Activated T-cell treated with anti-CD3 and anti-CD28 coated beads, Interleukin-2, amount 50 U/mL, for 4 hours (primary cell): ENCODE data around the gene SLC17A4. TPM values are rescaled to one million over a fixed set of nuclear protein-coding genes. Genes with fewer than 3 reads are reported as not detected.

Experiments used
- ATAC-seq, 2 donors: fragments of 200-7000 bp; cut with Tn5 transposase; one replicate each; pipeline ENCODE4 v1.10.0; 2021
- DNase-seq: peaks from one replicate; pipeline ENCODE4 v3.0.0-alpha.2; 2020
- H3K27me3 Mint-ChIP-seq: one replicate; pipeline ENCODE4 v1.8.0; 2021; ENCODE audit warnings: low read depth, mixed read lengths
- H3K36me3 Mint-ChIP-seq: one replicate; pipeline ENCODE4 v1.8.0; 2022; ENCODE audit warnings: mixed read lengths; ENCODE audit not compliant: insufficient read depth
- H3K4me1 Mint-ChIP-seq: one replicate; pipeline ENCODE4 v1.8.0; 2021; ENCODE audit warnings: low read depth, mixed read lengths
- H3K4me3 Mint-ChIP-seq: one replicate; pipeline ENCODE4 v1.8.0; 2021; ENCODE audit warnings: mild to moderate bottlenecking, moderate library complexity, mixed read lengths
- H3K9me3 Mint-ChIP-seq: one replicate; pipeline ENCODE4 v1.8.0; 2021; ENCODE audit warnings: mixed read lengths
- total RNA-seq, 3 donors: library from RNA; stranded (reverse); gene quantifications; one replicate each; pipeline ENCODE4 v1.2.1, GENCODE V29; 2021

The SLC17A4 gene, protein sequence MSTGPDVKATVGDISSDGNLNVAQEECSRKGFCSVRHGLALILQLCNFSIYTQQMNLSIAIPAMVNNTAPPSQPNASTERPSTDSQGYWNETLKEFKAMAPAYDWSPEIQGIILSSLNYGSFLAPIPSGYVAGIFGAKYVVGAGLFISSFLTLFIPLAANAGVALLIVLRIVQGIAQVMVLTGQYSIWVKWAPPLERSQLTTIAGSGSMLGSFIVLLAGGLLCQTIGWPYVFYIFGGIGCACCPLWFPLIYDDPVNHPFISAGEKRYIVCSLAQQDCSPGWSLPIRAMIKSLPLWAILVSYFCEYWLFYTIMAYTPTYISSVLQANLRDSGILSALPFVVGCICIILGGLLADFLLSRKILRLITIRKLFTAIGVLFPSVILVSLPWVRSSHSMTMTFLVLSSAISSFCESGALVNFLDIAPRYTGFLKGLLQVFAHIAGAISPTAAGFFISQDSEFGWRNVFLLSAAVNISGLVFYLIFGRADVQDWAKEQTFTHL
- not detected for total RNA-seq

DNA sequence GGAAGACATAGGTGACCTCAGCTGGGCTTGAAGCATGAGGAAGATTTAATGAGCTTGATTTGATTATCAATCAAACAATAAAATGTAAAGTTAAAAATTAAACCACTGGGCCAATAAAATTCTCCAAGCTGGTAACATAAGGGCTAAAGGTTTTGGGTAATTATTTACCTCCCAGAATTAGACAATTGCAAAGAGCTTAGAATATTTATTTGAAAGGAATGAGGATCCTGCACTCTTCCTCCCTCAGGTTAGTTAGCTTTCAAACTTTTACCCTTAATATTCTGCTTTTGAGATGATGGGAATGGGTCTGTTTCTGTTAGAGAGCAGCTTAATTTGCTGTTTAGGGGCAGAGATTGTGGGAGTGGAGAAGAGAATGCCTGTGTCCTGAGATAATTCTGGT is at the start of gene SLC17A4:
Gene SLC17A4 (plus strand): TSS at position 208 of the 400 bp plus-strand sequence. CDS start 7,221 bp downstream, outside the sequence.
- no peak for DNase-seq
- no peak within 1 kb of the TSS for H3K4me3 Mint-ChIP-seq
- no peaks in the 10 kb centered on the region for H3K4me1 Mint-ChIP-seq
- no peaks in the 10 kb centered on the region for H3K36me3 Mint-ChIP-seq
- no peak for ATAC-seq
- H3K27me3 Mint-ChIP-seq = no peaks in the 10 kb centered on the region
- no peaks in the 10 kb centered on the region for H3K9me3 Mint-ChIP-seq

DNA sequence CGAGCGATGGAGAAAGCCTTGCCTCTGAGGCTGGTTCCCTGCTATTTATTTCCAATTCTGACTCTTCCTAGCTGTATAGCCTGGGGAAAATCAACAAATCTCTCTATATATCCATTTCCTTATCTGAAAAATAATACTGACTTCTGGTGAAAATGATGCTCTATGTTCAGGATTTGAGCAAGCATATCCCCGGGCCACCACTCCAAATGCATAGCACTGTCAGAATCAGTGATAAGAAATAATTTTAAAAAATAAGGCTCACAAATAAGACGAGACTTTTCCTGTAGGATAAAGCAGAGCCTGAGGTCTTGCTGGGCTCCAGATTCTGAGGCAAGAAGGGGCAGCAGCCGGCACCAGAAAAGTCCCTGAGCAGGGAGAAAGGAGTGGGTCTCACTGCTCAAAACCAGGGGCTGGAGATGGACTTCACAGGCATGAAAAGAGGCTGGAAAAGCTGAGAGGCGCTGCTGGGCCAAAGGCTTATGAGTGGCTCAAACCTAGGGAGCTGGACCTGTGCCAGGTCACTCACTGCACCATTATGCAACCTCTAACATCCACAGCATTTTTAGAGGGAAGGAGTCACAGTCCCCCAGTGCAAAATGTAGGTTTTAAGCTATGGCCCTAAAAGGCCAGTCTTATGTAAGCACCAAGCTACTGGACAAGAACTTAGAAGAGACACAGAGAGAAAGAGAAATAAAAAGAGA is 48.1 kb upstream of the SLC17A4 start:
- no peak for DNase-seq
- Mint-ChIP-seq H3K27me3 (peaks cover 8% of the 10 kb centered on the region), H3K36me3 (no peaks in the 10 kb centered on the region), H3K9me3 (no peaks in the 10 kb centered on the region), H3K4me1 (no peaks in the 10 kb centered on the region), H3K4me3 (no peak overlapping the region)
- no peak for ATAC-seq

DNA sequence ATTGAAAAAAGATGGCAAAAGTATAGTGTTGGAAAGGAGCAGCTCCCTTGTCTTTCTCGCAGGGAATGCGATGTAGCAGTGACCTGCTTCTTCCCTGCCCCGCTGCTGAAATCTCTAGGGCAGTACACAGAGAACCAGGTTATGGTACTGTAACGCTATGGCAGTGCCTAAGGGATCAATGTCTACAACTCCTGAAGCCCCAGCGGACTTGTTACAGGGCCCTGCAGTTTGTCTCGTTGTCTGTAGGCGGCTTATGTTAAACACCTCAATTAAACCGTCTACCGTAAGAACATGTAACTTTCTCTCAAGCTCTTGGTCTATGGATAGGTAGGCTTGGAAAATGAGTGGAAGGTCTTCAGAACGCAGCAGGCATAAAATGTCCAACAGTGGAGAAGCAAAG is 44.8 kb upstream of the SLC17A4 start:
- no peak for ATAC-seq
- no peak overlapping the region for H3K4me3 Mint-ChIP-seq
- H3K36me3 Mint-ChIP-seq = no peaks in the 10 kb centered on the region
- no peaks in the 10 kb centered on the region for H3K9me3 Mint-ChIP-seq
- peaks cover 8% of the 10 kb centered on the region for H3K27me3 Mint-ChIP-seq
- no peaks in the 10 kb centered on the region for H3K4me1 Mint-ChIP-seq
- DNase-seq = no peak

DNA sequence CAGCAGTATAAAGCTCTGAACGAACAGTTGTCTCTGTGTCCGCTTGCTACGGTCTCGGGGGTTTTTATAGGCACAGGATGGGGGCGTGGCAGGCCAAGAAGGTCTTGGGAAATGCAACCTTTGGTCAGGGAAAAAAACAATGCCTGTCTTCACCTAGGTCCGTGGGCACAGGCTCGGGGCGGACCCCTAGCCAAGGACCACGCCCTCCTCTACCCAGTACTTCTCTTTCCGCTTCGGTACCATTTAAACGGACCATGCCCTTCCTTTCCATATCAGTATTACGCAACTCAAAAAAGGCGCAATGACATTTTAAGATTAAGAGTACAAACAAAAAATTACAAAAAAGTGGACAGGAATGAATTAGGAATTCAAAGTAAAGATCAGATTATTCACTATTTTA is 44.3 kb upstream of the SLC17A4 start:
- H3K4me3 Mint-ChIP-seq = no peak overlapping the region
- no peaks in the 10 kb centered on the region for H3K36me3 Mint-ChIP-seq
- H3K4me1 Mint-ChIP-seq = no peaks in the 10 kb centered on the region
- ATAC-seq = no peak
- DNase-seq = no peak
- no peaks in the 10 kb centered on the region for H3K9me3 Mint-ChIP-seq
- H3K27me3 Mint-ChIP-seq = peaks cover 8% of the 10 kb centered on the region

DNA sequence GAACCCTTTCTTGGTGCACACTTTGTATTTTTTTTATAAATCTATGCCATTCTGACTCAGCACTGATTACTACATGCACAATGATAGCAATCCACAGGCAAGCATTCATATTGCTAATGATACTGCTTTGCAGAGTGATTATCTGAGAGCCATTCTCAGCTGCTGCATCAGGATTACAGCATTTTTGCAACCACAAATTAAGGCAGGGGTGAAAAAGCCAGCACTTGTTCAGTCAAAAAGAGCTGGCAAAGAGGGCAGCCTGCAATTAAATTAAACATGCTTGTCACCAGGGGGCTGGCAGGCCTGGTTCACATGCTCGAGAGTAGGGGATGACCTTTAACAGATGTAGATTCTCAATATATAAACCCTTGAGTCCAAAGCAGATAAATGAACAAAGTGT is 40.7 kb upstream of the SLC17A4 start:
- DNase-seq (no peak), ATAC-seq (no peak)
- Mint-ChIP-seq H3K4me1 (no peaks in the 10 kb centered on the region), H3K36me3 (no peaks in the 10 kb centered on the region), H3K9me3 (no peaks in the 10 kb centered on the region), H3K27me3 (peaks cover 2% of the 10 kb centered on the region), H3K4me3 (no peak overlapping the region)

DNA sequence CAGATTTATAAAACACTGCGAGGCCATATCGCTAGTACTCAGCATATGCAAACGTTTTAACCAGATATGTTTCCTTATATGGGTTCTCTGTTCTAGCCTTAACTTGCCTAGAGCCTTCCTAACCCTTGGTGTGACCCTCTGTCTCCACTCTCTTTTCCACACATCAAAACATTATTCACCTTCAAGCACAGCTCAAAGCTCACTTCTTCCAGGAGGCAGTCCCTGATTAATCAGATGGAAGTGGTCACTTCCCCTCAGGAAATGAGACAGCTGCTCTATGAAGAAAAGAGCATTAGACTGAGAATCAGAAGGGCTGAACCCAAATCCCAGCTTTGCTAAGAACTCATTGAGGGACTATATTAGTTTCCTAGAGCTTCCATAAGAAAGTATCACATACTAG is 39.8 kb upstream of the SLC17A4 start:
- peaks cover 2% of the 10 kb centered on the region for H3K27me3 Mint-ChIP-seq
- ATAC-seq (no peak), DNase-seq (no peak)
- no peak overlapping the region for H3K4me3 Mint-ChIP-seq
- no peaks in the 10 kb centered on the region for H3K9me3 Mint-ChIP-seq
- H3K4me1 Mint-ChIP-seq = no peaks in the 10 kb centered on the region
- H3K36me3 Mint-ChIP-seq = no peaks in the 10 kb centered on the region

DNA sequence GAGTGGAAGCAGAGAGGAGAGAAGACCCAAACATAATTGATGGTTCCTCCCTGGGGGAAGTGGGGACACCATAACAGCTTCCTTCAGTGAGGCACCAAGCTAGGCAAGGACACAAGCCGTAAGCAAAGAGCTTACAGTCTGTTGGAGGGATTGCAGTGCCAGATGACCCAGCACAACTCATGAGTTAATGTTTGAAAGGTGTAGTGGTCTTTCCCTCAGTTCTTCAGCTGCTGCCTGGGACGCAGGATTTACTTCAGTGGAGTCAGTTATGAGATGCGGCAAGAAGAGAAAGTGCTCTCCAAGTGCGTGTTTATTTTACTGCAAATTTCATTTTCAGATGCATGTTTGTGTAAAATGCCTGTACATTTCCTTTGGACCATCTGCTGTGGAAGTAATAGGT is 38.7 kb upstream of the SLC17A4 start:
- Mint-ChIP-seq H3K27me3 (peaks cover 2% of the 10 kb centered on the region), H3K4me3 (no peak overlapping the region), H3K4me1 (no peaks in the 10 kb centered on the region), H3K36me3 (no peaks in the 10 kb centered on the region), H3K9me3 (no peaks in the 10 kb centered on the region)
- DNase-seq (no peak), ATAC-seq (no peak)

DNA sequence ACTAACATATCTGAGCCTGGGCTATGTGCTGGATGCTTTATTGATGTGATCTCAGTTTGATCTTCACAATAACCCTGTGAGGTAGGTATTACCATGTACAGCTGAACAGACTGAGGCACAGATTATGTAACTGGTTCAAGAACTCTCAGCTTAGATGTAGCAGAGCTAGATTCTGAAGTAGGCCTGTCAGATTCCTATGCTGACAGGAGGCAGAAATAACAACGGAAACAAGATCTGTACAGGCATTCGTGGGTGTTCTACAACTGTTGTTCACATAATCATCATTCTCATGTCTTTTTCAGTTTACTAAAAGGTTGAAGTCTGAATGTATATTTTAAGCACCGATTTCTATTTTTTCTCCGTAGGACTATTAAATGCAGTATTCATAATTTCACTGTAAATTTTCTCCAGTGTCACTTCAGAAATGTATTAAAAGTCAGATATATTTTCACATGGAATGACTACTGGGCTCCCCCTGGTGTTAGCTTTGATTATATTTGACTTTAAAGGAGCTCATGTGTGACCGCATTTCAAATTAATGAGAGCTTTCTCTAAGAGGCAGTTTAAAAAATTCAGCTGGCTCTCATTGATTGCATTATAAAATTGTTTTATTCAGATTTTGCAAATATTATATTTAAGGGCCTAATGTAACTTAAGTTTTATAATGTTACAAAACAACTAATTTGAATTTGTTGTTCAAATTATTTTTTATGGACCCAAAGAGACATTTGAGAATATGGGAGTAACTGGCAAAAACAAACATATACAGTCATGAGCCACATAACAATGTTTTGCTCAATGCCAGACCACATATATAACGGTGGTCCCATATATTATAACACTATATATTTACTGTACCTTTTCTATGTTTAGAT is 36.4 kb upstream of the SLC17A4 start:
- H3K36me3 Mint-ChIP-seq = no peaks in the 10 kb centered on the region
- ATAC-seq (no peak), DNase-seq (no peak)

DNA sequence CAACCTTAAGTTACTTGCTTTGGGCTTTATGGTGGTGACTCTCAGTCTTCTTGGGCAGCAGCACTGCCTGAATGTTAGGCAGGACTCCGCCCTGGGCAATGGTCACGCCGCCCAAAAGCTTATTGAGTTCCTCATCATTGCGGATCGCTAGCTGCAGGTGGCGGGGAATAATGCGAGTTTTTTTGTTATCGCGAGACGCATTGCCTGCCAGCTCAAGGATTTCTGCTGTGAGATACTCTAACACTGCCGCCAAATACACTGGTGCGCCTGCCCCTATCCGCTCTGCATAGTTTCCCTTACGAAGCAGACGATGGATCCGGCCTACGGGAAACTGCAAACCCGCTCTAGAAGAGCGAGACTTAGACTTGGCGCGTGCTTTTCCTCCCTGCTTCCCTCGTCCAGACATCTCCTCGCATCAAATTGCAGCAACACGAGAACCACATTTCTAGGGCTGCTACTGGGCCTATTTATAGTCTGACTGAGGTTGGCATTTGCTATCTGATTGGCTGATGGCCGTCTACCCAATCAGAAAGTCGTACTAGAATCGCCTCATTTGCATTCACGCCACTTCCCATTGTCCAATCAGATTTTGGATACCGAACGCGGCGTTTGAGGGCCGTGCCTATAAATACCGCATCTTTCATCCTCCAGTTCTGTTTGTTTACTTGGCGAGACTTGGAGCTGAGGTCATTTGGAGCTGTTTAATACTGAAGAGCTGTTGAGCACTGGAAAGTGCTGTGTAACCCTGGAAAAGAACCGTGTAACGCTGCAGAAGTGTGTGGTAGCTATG is 28.2 kb upstream of the SLC17A4 start:
- no peaks in the 10 kb centered on the region for H3K36me3 Mint-ChIP-seq
- no peak overlapping the region for H3K4me3 Mint-ChIP-seq
- ATAC-seq (no peak), DNase-seq (no peak)
- H3K27me3 Mint-ChIP-seq = peaks cover 32% of the 10 kb centered on the region
- H3K4me1 Mint-ChIP-seq = no peaks in the 10 kb centered on the region
- H3K9me3 Mint-ChIP-seq = no peaks in the 10 kb centered on the region

More for the DNA sequence above, 36.4 kb upstream of the SLC17A4 start:
- peaks cover 4% of the 10 kb centered on the region for H3K27me3 Mint-ChIP-seq
- no peaks in the 10 kb centered on the region for H3K9me3 Mint-ChIP-seq
- no peak overlapping the region for H3K4me3 Mint-ChIP-seq
- no peaks in the 10 kb centered on the region for H3K4me1 Mint-ChIP-seq

DNA sequence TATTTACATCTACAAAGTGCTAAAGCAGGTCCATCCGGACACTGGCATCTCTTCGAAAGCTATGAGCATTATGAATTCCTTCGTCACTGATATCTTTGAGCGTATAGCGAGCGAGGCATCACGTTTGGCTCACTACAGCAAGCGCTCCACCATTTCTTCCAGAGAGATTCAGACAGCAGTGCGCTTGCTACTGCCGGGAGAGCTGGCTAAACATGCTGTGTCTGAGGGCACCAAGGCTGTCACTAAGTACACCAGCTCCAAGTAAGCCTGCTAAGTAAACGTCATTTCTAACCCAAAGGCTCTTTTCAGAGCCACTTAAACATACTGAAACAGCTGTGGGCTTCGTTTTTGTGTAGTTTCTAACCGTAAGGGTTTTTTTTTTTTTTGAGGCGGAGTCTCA is 27.5 kb upstream of the SLC17A4 start:
- H3K36me3 Mint-ChIP-seq = no peaks in the 10 kb centered on the region
- no peaks in the 10 kb centered on the region for H3K9me3 Mint-ChIP-seq
- H3K27me3 Mint-ChIP-seq = peaks cover 36% of the 10 kb centered on the region
- DNase-seq = no peak
- no peak for ATAC-seq
- no peak overlapping the region for H3K4me3 Mint-ChIP-seq
- no peaks in the 10 kb centered on the region for H3K4me1 Mint-ChIP-seq

DNA sequence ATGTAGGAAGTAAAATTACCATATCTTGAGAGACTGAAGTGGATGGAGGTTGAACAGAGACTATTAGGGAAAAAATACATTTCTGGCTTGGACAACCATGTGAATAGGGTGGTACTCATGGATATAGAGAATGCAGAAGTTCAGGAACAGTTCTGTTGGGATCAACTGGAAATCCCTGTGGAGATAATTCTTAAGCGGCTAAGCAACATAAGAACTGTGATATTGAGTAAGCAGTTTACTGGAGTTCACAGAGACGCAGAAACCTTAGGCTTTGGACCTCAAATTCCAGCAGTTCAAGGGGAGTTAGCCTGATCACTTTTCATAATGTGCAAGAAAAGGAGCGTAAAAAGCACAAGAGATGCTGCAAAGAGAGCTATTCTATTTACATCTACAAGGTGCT is 23.6 kb upstream of the SLC17A4 start:
- no peak for ATAC-seq
- no peak for DNase-seq
- Mint-ChIP-seq H3K4me3 (no peak overlapping the region), H3K9me3 (no peaks in the 10 kb centered on the region), H3K4me1 (no peaks in the 10 kb centered on the region), H3K27me3 (peaks cover 50% of the 10 kb centered on the region), H3K36me3 (no peaks in the 10 kb centered on the region)

DNA sequence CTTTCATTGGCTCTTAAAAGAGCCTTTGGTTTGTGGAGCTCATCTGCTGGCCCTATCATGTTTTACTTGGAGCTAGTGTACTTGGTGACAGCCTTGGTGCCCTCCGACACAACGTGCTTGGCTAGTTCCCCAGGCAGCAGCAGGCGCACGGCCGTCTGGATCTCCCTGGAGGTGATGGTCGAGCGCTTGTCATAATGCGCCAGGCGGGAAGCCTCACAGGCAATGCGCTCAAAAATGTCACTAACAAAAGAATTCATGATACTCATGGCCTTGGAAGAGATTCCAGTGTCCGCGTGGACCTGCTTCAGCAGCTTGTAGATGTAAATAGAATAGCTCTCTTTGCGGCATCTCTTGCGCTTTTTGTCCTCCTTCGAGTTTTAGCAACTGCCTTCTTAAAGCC is 22.8 kb upstream of the SLC17A4 start:
- DNase-seq (no peak), ATAC-seq (no peak)
- H3K27me3 Mint-ChIP-seq = peaks cover 53% of the 10 kb centered on the region
- no peaks in the 10 kb centered on the region for H3K4me1 Mint-ChIP-seq
- no peaks in the 10 kb centered on the region for H3K36me3 Mint-ChIP-seq
- H3K4me3 Mint-ChIP-seq = no peak overlapping the region
- peaks cover 3% of the 10 kb centered on the region for H3K9me3 Mint-ChIP-seq

DNA sequence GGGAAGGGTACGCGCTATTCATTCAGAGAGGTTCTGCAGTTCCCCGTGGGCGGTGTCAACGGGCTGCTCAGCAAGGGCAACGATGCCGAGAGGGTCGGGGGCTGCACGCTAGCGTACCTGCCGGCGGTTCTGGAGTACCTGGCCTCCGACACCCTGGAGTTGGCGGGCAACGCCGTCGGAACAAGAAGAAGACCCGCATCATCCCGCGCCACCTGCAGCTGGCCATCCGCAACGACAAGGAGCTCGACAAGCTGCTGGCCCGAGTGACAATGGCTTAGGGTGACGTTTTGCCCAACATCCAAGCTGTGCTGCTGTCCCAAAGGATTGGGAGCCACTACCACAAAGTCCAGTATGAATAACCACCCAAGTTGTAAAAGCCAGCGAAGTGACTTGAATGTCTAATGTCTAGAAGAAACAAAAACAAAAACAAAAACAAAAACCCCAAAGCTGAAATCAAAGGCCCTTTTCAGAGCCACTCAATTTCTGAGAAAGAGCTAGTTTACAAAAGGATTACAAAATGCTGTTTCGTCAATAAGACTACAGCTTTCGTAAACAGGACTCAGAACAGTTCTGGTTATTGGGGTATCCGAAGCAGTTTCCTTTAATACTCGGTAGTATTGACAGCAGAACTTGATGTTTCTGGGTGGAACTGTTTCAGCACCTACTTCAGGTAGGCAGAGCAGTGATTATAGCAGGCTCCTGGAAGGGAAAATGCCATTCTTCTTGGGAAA is 21.9 kb upstream of the SLC17A4 start:
- H3K9me3 Mint-ChIP-seq = peaks cover 9% of the 10 kb centered on the region

More for the DNA sequence above, 21.9 kb upstream of the SLC17A4 start:
- ATAC-seq (no peak), DNase-seq (no peak)
- H3K36me3 Mint-ChIP-seq = no peaks in the 10 kb centered on the region
- H3K27me3 Mint-ChIP-seq = peaks cover 61% of the 10 kb centered on the region
- no peaks in the 10 kb centered on the region for H3K4me1 Mint-ChIP-seq
- H3K4me3 Mint-ChIP-seq = no peak overlapping the region
